HG03108 (cell line): ENCODE measurements around the gene UAP1.
"Not testable (repeated sequence)": the region's sequence is repeated elsewhere in the genome, so short reads cannot be mapped to it uniquely, and the experiment has no call there.

Experiments used
- ATAC-seq: cut with Tn5 transposase; IDR thresholded peaks from one replicate; pipeline ENCODE4 v1.9.1; 2021; ENCODE audit warnings: moderate library complexity; ENCODE audit not compliant: unreplicated experiment

Gene UAP1

DNA sequence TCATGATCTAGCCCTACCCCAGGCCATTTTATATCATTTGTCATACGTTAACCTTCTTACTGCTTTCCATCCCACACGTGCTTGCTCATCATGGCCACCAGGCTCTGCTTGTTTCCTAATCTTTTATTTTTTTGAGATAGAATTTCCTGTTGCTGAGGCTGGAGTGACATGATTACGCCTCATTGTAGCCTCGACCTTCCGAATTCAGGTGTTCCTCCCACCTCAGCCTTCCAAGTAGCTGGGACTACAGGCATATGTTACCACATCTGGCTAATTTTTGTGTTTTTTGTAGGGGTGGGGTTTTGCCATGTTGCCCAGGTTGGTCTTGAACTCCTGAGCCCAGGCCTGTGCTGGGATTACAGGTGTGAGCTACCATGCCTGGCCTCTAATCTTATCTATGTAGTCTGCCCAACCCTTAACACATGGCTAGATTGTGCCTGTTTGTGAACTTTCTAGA lies 3.3 kb downstream of the UAP1 start:
- no peak for ATAC-seq

- ATAC-seq, result no peak
Observed at GRCh38 chr1:162565460-162565859, 3.9 kb downstream of the UAP1 start.

DNA sequence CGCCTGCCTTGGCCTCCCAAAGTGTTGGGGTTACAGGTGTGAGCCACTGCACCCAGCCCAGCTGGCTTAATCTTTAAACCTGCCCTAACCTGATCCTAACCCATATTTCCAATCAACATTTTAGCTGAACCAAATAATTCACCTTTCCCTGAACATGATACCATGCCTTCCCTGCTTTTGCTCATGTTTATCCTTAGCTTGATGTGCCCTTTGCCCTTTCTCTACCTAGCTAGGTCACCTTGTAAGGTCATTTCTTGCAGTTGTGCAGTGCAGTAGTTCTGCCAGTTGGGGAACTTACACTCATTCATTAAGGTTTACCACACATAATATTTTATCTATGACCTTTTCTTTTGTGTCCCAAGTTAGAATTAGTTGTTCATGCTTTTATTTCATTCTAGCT lies 5.3 kb downstream of the UAP1 start:
- no peak for ATAC-seq

GRCh38 chr1:162568802-162569201 lies 7.3 kb downstream of the UAP1 start:
- ATAC-seq, result no peak

DNA sequence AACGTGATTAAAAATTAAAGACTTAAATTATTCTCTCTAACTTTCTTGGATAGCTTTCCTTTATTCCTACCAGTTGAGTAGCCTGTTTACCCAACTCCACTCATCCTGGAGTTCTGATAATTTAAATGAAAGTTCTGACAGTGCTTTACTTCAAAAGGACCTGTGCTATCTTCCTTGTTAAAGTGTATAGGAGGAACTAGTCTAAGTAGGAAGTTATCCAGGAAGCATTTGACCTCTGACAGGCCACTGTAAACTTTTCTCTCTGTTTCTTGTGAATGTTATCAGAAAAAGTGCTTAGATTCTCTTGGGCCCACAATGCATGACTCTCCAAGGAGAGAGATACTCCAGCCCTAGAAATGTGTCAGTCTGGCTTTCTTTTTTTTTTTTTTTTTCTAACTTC lies 9.2 kb downstream of the UAP1 start:
- no peak for ATAC-seq

GRCh38 chr1:162571121-162571520 lies 9.6 kb downstream of the UAP1 start:
- not testable (repeated sequence) for ATAC-seq

- ATAC-seq, result no peak
Observed at GRCh38 chr1:162571696-162572095, 10.2 kb downstream of the UAP1 start.

DNA sequence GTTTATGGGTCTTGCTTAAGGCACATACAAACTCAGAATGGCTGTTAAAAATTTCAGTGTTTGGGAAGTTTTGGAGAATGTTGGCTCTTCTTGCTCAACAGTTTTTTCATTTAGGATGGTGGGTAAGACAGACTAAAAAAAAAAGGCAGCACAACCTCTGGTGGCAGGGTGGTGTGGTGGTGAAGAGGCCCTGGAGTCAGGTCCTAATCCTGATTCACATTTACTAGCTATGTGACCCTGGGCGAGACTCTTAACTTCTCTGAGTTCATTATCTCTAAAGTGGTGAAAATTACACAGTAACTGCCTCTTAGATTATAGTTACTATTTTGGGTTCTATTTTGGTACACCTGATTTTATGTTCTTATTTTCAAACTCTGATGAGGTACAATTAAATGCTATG lies 11.6 kb downstream of the UAP1 start:
- ATAC-seq, result no peak

DNA sequence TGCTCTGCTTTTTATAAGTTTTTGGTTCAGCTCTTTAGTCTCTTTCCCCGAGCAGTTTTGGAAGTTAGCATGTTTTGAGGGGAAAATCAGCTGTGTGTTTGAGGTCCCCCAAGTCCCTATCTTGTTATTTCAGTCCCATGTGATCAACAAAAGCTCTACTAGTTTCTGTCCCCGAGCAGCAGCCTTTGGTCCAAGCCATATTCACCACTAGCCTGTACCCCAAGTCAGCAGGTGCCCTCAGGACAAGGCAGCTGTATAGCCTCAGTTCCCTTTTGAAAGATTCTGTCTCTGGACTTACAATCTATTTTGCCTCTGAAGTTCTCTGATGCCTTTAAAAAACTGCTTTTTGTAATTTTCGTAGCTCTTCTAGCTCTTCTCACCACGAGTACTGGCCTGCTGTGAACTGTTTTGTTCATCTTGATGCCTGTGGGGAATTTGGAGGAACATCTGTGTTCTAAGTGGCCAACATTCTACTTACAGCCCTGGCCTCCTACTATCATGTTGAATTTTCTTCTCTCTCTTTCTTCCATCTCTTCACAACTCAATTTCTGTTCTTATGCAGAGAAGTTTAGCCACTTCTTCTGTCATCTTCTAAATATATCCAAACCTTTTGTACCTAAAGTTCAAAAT lies 16.7 kb downstream of the UAP1 start:
- ATAC-seq, result no peak

DNA sequence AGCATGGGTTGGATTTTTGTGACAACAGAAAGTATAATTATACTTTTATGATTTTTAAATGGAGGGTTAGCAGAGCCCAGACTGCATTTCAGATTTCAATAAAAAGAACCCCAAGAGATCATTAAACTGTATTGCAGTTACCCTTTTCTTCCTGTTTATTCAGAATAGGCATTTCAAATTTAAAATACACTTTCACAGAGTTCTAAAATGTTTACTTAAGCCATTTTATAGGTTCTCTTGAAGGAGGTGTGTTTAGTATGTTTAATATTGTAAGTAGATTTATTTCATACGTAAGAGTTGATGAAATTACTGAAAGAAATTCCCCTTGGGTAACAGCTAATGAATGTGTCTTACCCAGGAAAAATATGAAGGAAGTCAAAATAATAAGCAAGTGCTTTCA lies 17.4 kb downstream of the UAP1 start:
- no peak for ATAC-seq

DNA sequence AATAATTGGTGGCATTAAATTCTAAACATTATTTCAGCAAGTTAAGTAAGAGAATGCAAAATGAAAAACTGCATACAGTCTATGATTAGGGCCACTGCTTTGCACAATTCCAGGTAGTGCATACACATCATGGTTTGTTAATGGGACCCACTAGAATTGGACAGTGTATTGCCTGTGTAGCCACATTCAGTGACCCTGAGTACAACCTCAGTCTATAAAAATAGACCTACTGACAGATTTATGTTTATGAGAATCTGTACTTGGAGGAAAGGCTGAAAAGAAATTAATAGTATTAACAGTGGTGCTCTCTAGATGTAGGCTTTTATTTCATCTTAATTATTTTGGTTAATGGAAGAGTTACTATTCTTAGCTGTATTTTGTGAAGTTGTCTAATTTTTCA lies 18.8 kb downstream of the UAP1 start:
- ATAC-seq, result no peak

- ATAC-seq, result not testable (repeated sequence)
Observed at GRCh38 chr1:162582901-162583300, 21.4 kb downstream of the UAP1 start.

DNA sequence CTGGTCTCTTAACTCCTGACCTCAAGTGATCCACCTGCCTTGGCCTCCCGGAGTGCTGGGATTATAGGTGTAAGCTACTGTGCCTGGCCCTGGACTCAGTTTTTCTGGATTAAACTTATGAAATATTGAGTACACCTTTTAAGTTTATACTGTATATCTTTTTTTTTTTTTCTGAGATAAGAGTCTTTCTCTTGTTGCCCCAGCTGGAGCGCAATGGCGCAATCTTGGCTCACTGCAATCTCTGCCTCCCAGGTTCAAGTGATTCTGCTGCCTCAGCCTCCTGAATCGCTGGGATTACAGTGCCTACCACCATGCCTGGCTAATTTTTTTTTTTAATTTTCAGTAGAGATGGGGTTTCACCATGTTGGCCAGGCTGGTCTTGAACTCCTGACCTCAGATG lies 23.6 kb downstream of the UAP1 start:
- ATAC-seq, result not testable (repeated sequence)

DNA sequence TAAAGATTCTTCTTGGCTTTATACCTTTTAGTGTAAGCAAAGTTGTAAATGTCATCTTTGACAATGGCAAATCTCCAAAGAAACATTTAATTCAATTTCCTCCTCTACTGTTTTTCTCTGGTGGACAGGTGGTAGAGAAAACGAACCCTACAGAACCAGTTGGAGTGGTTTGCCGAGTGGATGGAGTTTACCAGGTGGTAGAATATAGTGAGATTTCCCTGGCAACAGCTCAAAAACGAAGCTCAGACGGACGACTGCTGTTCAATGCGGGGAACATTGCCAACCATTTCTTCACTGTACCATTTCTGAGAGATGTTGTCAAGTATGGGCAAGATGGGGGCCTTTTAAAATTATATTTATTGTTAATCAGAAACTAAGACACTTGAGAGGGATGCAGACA lies 25.8 kb downstream of the UAP1 start:
- no peak for ATAC-seq

- no peak for ATAC-seq
Observed at GRCh38 chr1:162587761-162588260, 26.3 kb downstream of the UAP1 start.

- no peak for ATAC-seq
Observed at GRCh38 chr1:162590101-162590500, 28.6 kb downstream of the UAP1 start.

GRCh38 chr1:162590686-162591085 lies 29.2 kb downstream of the UAP1 start:
- no peak for ATAC-seq

DNA sequence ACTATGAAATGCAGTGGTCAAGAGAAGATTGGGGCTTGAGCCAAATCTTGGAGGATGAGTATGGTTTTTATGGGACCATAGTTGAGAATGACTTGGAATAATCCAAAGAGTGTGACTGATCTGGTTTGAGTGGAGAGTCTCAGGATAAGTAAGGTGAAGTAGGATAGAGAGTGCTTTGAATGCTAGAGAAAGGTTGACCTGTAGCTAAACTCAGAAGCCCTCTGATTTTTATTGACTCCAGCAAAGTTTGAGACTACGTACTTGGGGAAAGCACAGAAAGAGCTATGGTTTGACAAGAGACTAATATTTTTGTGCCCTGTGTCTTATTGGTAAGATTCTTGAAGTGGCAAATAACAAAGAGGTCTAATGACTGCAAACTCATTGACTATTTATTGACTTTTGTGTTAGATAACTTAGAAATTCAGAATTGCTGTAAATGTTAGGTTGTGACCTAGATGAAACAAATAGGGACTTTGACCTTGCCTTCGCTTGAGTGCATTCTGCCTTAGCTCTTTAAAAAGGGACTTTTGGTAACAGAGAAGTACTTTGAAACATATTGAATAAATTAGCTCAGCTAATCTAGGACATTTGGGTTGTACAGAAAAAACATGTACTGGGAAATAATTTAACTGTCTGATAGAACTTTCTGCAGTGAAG lies 35.1 kb downstream of the UAP1 start:
- ATAC-seq, result no peak

DNA sequence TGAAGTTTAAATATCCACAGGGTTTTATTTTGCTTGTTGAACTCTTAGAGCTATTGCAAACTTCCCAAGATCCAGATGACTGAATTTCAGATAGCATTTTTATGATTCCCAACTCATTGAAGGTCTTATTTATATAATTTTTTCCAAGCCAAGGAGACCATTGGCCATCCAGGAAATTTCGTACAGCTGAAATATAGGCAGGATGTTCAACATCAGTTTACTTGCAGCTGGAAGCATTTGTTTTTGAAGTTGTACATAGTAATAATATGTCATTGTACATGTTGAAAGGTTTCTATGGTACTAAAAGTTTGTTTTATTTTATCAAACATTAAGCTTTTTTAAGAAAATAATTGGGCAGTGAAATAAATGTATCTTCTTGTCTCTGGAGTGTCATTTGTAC lies 37.9 kb downstream of the UAP1 start:
- no peak for ATAC-seq

GRCh38 chr1:162603117-162603516 lies 41.6 kb downstream of the UAP1 start:
- not testable (repeated sequence) for ATAC-seq

GRCh38 chr1:162605225-162605927 lies 43.9 kb downstream of the UAP1 start:
- ATAC-seq, result no peak

- no peak for ATAC-seq
Observed at GRCh38 chr1:162609306-162609705, 47.8 kb downstream of the UAP1 start.
